Dermis blood vessel endothelial cell (primary cell): Measurements from ENCODE around the gene GGACT. TPM values are rescaled to one million over a fixed set of nuclear protein-coding genes. Genes with fewer than 3 reads are reported as not detected.
A peak's percentile ranks its signal among the peaks of the same experiment; 100 is the strongest.
"Not testable (repeated sequence)": the region's sequence is repeated elsewhere in the genome, so short reads cannot be mapped to it uniquely, and the experiment has no call there.

ENCODE experiments used
- DNase-seq: peaks from one replicate; pipeline ENCODE4 v3.0.0; 2010
- total RNA-seq: library from RNA; depleted of rRNA; stranded (reverse); fragments of >200 nt; gene quantifications from 2 replicates; pipeline ENCODE4 v1.2.3, GENCODE V29; 2014

Gene GGACT
- total RNA-seq, 1 donor from 2014 or later = 6.1 TPM

DNA sequence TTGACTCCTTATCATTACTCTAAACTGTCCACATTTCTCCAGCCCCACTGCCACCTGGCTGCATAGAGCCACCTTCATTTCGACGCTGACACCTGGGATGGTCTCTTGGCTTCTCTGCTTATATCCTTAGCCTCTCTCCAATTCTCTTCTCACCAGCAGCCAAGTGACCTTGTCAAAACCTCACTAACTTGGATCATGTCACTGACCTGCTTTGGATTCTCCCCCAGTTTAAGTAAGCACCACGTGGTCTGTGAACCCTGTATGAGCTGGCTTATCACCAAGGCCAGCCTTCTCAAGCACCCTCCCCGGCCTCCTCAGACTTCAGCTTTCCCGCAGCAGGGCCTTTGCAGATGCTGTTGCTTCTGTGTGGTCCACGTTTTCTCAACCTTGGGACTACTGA is 12.3 kb upstream of the GGACT start:
- no peak for DNase-seq

DNA sequence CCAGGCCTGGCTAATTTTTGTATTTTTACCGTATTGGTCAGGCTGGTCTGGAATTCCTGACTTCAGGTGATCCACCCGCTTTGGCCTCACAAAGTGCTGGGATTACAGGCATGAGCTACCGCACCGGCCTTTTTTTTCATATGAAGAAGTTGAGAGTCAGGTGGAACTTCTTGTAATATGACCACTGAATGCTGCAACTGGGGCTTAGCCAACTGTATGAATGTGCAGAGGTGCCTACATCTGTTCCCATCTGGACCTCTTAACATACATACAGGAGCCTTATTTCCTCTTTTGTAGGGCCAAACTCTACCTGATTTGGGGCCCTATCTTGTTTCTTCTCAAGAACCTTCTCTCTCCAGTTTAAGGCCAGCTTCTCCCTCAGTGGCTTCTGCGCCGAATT is 11.9 kb upstream of the GGACT start:
- no peak for DNase-seq

DNA sequence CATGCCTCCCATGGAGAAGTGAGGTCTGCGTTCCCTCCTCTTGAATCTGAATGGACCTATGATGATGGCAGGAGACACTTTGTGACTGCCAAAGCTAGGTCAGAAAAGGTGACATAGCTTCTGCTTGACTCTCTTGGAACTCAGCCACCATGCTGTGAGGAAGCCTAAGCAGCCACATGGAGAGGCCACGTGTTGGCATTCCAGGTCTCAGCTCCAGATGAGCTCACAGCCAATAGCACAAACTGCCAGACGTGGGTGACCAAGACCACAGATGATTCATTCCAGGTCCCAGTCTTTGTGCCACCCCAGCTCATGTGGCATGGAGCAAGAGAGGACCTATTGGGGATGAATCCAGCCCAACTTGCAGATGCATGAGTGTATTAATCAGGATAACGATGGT is 8.7 kb upstream of the GGACT start:
- DNase-seq = no peak

DNA sequence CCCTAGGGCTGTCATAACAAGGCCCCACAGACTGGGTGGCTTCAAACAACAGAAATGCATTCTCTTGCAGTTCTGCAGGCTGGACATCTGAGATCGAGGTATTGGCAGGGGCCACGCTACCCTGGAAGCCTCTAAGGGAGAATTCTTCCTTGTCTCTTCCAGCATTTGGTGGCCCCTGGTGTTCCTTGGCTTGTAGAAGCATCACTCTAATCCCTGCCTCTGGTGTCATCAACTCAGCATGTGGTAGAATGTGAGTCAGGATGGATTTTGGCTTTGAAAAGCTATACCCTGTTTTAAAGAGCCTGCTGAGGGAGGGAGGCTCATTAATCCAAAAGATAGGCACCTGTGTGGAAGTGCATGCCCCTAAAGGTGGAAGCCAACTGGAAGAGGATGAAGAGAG is 7.9 kb upstream of the GGACT start:
- no peak for DNase-seq

DNA sequence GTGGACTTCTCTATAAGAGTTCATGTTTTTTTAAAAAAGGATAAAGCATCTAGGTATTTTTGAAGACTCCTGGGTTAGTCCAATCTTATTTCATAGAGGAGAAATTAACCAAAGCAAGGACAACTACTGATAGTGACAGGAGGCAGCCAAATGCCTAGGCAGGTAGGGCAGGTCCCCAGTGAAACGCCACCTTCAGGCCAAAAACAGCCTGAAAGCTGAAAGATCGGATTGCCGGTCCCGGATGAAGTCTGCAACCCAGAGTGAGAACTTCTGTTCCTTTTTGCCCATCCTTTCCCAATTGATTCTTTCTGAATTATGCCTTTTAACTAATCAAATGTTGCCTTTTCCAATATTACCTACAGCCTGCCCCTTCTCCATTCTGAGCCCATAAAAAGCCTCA is 6.1 kb upstream of the GGACT start:
- DNase-seq = no peak

DNA sequence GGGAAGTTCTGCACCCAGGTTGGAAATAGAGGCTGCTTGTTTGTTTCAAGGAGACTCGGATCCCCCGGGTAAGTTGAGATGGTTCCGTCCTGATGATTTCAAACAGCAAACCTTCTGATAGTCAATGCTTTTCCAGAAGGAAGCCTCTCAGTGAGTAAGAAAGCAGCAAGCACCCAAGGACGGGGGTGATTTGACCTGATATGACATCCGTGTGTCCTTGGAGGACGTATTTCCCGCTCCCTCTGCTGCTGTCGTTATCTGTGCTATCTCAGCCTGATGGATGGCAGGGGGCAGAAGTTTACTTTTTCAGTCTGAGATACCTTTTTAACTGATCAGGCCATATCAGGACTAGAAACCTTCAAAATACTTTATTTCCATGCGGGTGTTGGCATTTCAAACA is 5.7 kb upstream of the GGACT start:
- no peak for DNase-seq

DNA sequence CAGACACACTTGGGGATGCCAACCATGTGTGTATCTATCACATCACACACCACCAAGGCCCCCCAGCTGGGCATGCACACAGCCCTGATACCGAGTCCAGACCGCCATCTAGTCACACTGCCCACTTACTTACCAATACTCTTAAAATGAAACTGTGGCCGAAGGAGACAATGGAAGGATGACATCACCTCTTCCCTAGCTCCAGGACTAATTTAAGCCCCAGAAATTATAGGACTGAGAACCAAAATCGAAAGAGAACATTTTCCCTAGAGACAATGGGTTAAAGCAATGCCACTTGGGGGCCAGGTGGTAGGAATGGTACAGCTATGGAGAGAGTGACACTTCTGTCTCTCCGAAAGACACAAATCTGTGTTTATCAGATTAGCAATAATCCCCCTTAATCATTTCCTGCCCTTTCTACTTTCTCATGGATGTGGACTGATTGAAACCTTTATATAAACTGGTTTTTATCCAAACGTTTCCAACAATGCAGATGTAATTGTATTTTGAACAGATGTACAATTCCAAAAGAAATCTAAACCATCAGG is 663 bp upstream of the GGACT start:
- DNase-seq = peak; percentile 66

DNA sequence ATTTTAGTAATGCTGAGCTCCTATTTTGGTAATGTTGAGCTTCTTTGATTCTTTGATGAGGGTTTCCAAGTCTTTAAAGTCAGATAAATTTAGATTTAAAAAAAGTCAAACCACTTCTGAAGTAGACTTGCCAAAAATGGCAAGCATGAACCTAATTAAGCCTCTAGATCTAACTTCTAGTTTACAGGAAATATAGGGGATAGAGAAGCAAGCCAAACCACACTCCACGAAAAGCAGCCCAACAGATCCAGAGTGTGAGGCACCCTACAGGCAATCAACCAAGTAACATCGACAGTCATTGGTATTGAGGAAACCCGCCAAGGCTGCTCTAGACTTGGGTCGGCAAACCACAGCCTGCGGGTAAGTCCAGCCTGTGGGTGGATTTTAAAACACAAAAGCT is 3.7 kb downstream of the GGACT start:
- DNase-seq = no peak

DNA sequence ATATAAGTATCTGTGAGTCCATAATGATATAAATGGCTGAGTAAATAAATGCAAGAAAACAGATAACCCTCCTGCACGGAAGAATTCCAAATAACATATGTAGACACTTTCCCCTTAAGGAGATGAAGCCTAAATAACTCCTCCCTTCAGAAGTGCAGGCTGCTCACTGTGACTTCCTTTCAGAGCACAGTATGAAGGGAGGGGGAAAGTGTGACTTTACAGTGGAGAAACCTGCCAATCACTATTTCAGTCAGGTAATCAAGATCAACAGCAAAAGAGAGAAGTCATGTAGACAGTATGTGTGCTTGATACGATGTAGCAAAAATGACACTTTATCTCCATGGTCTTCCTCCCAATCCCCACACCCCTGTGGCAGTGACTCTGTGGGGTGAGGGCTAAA is 7.1 kb downstream of the GGACT start:
- no peak for DNase-seq

DNA sequence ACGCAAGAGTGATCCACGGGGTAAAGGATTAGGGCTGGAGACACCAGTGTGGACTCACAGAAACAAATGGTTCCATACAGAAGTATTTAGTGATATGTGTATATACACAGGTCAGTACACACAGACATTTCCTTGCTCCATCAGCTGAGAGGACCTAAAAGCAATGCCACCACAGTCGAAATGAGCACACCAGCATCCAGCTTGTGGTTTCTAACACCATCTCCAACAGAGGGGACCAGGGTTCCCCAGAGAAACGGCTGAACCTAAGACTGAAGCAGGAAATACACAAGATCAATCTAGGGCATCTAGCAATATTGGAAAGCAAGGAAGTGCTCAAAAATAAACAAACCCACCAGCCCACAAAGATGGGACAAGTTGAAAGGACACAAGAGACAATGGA is 7.6 kb downstream of the GGACT start:
- DNase-seq = no peak

DNA sequence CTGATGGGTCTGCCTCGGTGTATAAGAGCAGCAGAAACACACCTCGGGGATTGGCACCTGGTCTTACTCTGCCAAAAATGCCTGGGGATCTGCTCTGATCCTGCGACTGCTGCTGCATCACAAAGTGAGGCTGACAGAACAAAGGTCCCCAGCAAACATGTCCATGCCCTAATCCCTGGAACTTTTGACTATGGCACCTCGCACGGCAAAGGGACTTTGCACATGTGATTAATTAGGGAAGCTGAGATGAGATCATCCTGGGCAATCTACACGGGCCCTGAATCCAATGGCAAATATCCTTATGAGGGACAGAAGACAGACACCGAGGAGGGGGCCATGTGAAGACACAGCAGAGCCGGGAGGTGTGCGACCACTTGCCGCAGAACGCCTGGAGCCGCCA is 8.5 kb downstream of the GGACT start:
- no peak for DNase-seq

DNA sequence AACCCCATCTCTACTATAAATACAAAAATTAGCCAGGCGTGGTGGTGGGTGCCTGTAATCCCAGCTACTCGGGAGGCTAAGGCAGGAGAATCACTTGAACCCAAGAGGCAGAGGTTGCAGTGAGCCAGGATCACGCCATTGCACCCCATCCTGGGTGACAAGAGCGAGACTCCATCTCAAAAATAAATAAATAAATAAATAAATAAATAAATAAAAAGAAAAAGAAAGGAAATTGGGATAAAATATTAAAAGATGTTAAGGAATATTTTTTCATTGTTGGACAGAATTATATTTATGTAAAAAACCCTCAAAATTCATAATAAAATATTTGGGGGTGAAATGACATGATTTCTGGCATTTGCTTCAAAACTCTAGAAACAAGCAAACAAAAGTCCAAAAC is 11.3 kb downstream of the GGACT start:
- DNase-seq = not testable (repeated sequence)

DNA sequence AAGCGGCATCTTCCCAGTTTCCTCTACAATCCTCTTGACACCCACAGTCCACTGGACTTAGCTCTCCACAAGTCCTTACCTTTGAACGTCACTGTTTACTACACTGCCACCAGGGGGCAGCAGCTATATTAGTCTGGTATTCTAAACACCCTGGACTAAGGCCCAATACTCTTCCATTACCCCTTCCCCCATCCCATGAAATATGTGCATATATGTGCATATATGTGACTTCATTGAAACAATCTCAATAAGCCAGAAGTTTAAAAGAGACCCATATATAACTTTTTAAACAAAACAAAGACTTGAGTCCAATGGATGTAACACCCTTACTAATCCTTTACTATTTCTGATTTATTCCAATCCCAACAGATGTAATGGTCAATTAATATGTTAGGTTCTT is 15.5 kb downstream of the GGACT start:
- DNase-seq = peak; percentile 93

DNA sequence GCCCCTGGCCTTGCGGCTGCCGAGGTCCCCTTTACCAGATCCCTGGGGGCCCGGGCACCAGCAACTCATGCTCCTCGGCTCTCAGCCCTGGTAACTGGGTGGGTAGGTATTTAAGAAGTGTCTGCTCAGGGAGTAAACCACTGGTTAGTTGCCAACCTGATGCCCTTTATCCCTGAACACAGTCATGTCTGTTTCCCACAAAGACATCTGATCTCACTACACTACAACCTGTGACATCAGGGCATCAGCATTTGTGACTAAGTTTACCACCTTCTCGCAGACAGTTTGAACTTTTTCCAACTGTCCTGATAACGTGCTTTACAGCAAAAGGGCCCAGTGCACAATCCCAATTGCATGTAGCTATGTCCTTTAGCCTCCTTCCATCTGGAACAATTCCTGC is 22.0 kb downstream of the GGACT start:
- no peak for DNase-seq

DNA sequence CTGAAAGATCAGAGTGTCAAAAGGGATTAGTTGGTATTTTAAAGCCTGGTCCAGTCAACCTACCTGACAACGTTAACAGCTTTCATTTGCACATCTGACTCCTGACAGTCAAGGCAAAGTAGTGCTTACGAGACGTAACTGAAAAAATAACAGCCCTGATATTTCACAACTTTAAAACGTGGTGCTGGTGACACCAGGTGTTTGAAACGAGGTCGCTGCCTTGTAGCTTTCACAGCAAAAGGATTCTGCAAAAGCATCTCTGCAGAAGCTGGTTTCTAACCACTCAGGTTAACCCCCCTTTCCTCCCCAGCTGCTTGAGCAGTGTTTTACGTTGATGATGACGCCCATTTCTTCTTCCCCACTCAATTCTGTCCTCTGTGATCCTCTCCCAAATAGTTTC is 23.3 kb downstream of the GGACT start:
- no peak for DNase-seq

DNA sequence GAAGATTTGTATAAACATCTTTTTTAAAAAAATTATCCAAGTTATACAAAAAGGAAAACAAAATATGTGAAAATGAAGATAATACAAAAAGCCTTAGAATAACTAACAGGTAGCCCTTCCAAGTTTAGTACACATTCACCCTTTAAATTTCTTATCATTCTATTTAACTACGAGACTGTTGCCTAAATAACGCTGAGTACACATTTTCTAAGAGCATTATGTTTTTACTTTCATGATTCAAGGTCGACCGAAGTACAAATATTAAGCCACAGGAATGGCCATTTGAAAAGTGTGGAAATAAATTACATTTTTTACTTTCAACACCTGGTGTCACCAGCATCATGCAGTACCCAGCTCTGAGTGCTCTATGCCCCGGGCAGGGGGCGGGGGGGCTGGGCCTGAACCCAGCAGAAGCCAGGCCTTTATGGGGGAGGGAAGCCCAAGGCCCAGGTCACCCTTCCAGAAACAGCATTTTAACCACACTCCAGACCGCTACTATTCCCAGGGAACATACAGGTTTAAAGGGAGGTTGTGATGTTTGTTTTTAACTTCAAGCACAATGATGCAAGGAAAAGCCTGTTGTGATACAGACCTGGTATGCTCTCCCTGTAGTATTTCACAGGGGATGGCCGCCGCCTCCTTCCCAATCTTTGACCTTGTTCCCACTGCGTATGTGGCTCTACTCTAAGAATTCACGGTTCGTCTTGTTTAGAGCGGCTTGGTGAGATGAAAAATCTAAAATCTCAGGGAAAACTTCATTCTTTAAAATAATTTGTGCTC is 24.0 kb downstream of the GGACT start:
- no peak for DNase-seq

DNA sequence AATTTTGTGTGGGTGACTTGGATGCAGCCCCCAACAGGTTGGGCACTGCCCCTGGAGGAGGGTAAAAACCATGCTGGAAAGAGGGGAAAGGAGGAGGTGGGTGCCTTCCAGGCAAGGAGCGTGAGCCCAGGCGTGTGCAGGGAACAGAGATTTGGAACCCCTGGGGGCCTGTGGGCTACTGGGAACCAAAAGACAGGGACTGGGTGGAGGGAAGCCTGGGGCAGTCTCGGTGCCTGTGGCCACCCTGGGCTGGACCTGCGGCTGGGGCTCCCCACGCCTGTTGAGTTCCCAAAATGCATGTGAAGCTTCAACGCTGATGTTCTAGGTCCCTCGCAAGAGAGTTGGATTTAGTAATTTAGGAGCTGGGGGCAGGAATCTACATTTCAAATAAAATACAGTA is 24.8 kb downstream of the GGACT start:
- DNase-seq = no peak

DNA sequence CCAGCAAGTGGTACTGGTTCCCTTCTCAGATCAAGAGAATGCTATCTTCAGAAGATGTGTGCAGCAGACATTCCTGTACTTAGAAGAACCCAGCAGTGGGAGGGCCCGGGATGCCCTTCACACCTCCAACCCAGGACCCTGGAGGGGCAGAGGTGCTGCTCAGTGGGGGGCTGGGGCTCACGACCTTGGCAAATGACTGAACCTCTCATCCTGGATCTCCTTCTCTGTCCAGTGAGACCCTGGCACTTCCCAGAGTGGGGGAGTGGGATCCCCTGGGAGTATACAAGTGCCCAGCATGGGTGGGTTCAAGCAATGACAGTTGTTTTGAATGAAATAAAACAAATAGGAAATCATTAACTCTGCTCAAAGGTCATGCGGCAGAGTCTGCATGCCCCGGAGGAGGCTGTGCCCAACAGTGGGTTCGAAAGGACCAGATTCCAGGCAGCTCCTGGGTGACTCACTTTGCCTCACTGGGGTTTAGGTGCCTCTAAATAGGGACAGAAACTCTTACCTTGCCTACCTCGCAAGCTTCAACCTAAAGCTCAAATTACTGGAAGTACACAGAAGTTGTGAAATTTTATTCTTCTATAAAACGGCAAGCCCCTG is 26.9 kb downstream of the GGACT start:
- no peak for DNase-seq

DNA sequence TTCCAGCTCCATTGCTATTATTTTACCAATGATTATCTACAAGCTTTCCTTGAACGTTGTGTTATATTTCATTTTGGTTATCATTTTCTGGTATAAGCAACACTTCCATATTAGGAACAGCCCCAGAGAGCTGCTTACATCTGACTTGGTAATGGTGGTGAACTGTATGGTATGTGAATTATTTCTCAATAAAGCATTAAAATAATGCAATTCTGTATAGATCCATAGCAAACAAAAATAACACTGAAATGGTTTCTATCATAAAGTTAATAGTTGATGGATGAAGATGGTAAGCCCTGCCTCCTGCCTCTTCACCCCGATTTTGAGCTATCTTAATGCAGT is 27.5 kb downstream of the GGACT start:
- DNase-seq = no peak

DNA sequence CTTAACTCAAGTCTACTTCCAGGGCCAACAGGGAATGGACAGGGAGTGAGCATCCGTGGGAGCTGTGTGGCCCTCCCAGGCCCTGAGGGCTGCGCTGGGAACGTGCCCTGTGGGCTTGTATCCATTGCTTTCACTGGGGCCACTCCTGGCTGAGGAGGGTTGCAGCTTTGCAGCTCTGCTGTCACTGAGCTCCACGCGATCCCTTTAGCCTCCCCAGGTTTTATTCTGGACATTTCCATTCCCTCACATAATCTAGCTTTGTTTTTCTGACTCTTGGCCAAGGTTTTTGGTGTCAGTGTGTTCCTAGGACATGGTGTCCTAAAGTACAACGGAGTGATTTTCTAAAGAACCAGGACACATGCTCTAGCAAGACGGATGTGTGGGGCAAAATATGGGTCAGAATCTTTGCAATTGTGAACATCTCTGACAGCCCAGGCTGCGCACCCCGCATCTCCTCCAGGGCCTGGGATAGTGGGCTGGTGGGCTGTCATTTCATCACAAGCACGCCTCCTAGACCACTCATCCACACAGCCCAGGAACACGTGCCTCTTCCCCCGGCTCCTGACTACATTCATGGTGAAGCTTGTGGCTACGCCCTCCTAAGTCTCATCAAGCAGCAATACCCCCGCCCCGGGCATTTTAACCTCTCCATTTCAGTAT is 28.0 kb downstream of the GGACT start:
- DNase-seq = no peak

DNA sequence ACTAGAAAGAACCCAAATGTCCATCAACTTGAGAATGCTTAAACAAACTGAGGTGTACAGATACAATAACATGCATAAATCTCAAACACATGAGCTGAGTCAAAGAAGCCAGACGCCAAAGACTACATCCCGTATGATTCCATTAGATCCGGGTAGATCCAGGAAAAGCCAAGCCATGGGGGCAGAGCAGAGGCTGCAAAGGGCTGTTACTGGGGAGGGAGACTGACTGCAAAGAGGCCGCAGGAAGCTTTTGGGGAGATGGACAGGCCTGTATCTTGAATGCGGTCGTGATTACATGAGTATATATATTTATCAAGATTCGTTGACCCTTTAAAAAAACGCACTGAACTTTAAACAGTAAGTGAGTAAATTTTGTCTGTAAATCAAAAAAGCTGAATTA is 28.7 kb downstream of the GGACT start:
- DNase-seq = no peak

DNA sequence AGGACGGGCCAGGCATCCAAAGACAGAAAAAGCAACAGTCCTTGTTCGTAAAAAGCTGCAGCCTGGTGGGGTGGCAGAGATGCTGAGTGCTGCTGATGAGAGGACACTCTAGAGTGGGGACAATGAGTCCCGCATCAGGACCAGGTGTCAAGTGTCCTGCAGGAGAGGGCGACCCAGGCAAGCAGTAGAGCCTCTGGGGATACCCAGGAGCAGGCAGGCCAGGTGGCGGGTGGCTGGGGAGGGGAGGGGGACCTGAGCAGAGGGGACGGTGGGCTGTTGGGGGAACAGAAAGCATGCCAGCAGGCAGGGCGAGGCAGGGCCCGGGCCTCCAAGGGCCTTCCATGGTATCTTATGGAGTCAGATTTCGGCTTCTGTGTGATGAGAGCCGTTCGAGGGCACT is 35.8 kb downstream of the GGACT start:
- DNase-seq = no peak

DNA sequence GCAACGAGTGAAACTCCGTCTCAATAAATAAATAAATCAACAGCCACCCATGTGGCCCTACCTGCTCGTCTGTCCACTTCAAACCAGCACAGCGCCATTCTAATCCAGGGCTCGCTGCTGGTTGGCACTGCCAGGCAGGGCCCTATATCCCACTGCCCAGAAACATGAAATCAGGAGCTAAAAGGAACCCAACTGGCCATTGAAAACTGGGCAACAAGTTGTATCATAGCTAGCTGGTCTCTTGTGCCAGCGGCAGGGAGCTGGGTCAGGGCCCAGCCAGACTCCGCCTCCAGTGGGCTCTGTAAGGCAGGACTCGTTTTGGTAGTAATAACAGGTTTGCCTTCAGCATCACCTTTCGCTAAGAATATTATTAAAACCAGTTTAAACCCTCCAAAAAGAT is 39.3 kb downstream of the GGACT start:
- DNase-seq = no peak

DNA sequence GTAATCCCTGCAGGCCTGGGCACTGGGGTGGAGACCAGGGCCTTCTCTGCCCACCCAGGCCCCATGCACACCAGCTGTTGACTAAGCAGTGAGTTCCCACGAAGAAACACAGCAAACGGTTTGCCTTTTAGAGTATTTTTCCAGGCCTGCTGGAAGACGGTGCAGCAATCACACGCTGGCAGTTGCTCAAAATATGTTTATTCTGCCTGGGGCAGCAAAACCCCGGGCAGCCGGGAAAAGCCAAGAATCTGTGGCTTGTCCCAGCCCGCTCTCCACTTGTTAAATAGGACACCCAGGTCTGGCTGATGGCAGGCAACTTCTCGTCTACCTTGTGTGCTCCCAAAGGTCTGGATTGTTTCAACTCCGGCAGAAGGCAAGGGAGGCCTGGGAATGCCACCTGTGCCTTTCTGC is 40.8 kb downstream of the GGACT start:
- no peak for DNase-seq
